ENCODE measurements around the gene DCBLD1.

Gene DCBLD1

DNA sequence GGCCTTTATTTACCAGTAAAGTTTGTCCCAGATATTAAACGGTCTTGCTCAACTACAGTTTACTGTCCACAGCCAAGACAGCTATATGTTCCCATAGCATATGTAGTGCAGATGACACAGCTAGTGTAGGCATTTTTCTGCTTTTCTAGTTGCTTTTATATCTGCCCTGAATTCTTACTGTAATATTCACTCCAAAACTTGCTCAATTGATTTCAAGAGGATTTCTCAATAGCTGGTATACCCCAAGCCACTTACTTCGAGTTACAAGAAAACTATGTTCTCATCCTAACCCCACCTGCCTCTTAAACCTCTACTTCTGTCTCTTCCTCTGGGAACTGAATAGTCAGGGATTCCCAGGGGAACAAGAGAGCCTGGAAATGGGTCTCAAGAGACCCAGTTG lies 37.9 kb upstream of the DCBLD1 start:
- no peak for TF ChIP-seq EZH2phosphoT487 (IDR thresholded peaks at IDR 0.05; ENCODE audit: borderline replicate concordance)
- TF ChIP-seq, protein P1, sequence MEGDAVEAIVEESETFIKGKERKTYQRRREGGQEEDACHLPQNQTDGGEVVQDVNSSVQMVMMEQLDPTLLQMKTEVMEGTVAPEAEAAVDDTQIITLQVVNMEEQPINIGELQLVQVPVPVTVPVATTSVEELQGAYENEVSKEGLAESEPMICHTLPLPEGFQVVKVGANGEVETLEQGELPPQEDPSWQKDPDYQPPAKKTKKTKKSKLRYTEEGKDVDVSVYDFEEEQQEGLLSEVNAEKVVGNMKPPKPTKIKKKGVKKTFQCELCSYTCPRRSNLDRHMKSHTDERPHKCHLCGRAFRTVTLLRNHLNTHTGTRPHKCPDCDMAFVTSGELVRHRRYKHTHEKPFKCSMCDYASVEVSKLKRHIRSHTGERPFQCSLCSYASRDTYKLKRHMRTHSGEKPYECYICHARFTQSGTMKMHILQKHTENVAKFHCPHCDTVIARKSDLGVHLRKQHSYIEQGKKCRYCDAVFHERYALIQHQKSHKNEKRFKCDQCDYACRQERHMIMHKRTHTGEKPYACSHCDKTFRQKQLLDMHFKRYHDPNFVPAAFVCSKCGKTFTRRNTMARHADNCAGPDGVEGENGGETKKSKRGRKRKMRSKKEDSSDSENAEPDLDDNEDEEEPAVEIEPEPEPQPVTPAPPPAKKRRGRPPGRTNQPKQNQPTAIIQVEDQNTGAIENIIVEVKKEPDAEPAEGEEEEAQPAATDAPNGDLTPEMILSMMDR (conservative IDR thresholded peaks at IDR 0.05; ENCODE audit: low read length) = no peak
- Histone ChIP-seq H3K4me2 (ENCODE audit: low read depth, low read length, poor library complexity, severe bottlenecking) (no peak overlapping the region), H4K20me1 (ENCODE audit: insufficient read depth, low read length, poor library complexity, severe bottlenecking) (no peaks in the 10 kb centered on the region), H3K36me3 (ENCODE audit: insufficient read depth, low read length) (no peaks in the 10 kb centered on the region), H3F3A (ENCODE audit: low read depth) (no peaks in the 10 kb centered on the region), H3K4me3 (ENCODE audit: low read length, poor library complexity, severe bottlenecking) (no peak overlapping the region), H3K79me2 (ENCODE audit: insufficient read depth, low read length) (no peaks in the 10 kb centered on the region), H3K9me3 (ENCODE audit: insufficient read depth, low read depth, low read length) (no peaks in the 10 kb centered on the region), H2AFZ (ENCODE audit: low read length) (no peak overlapping the region), H3K9me2 (replicated peaks; ENCODE audit: low read depth, low read length) (no peaks in the 10 kb centered on the region), H3K9ac (ENCODE audit: low read depth, low read length, poor library complexity, severe bottlenecking) (no peak overlapping the region), H3K27me3 (ENCODE audit: insufficient read depth, low read length, poor library complexity, severe bottlenecking) (no peaks in the 10 kb centered on the region), H3K4me1 (ENCODE audit: insufficient read depth, low read length, poor library complexity, severe bottlenecking) (no peaks in the 10 kb centered on the region)

DNA sequence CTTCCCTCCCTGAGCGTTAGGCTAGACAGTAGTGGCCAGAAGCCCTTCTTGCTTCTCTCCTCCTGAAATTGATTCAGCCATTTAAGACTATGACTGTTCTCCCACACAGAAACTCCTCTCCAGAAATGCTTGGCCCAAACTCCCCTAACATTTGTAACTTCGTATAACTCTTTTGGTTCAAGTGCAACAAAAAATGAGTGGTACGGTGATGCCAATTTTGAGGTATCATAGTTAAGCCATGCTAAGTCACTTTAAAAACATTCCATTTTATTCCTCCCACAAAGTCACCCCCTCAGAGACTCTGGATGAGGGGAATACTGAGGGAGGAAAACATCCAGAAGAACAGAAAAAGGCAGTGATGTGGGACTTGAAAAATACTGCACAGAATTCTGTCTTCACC lies 35.6 kb upstream of the DCBLD1 start:
- H3K27me3 ChIP-seq (ENCODE audit: insufficient read depth, low read length, poor library complexity, severe bottlenecking) = no peaks in the 10 kb centered on the region
- H3K9ac ChIP-seq (ENCODE audit: low read depth, low read length, poor library complexity, severe bottlenecking) = no peak overlapping the region
- no peaks in the 10 kb centered on the region for H3K79me2 ChIP-seq (ENCODE audit: insufficient read depth, low read length)
- H3K36me3 ChIP-seq (ENCODE audit: insufficient read depth, low read length) = no peaks in the 10 kb centered on the region
- no peaks in the 10 kb centered on the region for H3K4me1 ChIP-seq (ENCODE audit: insufficient read depth, low read length, poor library complexity, severe bottlenecking)
- H3K4me2 ChIP-seq (ENCODE audit: low read depth, low read length, poor library complexity, severe bottlenecking) = no peak overlapping the region
- H4K20me1 ChIP-seq (ENCODE audit: insufficient read depth, low read length, poor library complexity, severe bottlenecking) = no peaks in the 10 kb centered on the region
- H3F3A ChIP-seq (ENCODE audit: low read depth) = no peaks in the 10 kb centered on the region
- H2AFZ ChIP-seq (ENCODE audit: low read length) = no peak overlapping the region
- no peaks in the 10 kb centered on the region for H3K9me2 ChIP-seq (replicated peaks; ENCODE audit: low read depth, low read length)
- H3K4me3 ChIP-seq (ENCODE audit: low read length, poor library complexity, severe bottlenecking) = no peak overlapping the region
- no peak for TF ChIP-seq EZH2phosphoT487 (IDR thresholded peaks at IDR 0.05; ENCODE audit: borderline replicate concordance)
- TF ChIP-seq, protein P1 (conservative IDR thresholded peaks at IDR 0.05; ENCODE audit: low read length) = no peak
- H3K9me3 ChIP-seq (ENCODE audit: insufficient read depth, low read depth, low read length) = no peaks in the 10 kb centered on the region

DNA sequence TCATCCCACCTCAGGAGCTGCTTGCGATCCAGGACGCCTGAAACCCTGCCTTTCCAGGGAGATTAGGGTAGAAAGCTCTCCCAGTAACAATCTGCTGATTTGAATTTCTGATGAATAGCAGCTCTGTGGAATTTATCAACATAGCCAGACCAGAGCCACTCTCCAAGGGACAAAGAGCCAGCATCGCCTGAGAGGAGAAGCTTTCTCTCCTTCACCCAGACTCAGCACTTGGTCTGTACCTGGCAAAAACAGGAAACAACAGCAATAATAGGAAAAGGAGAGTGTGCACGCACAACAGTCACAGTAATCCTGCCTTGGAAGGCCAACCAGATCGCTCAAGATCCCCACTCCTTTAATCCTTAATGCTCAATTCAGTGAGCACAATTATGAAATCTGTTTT lies 34.5 kb upstream of the DCBLD1 start:
- Histone ChIP-seq H3K4me1 (ENCODE audit: insufficient read depth, low read length, poor library complexity, severe bottlenecking) (no peaks in the 10 kb centered on the region), H2AFZ (ENCODE audit: low read length) (no peak overlapping the region), H3K27me3 (ENCODE audit: insufficient read depth, low read length, poor library complexity, severe bottlenecking) (no peaks in the 10 kb centered on the region)

More for the DNA sequence above, 34.5 kb upstream of the DCBLD1 start:
- Histone ChIP-seq H3K9me3 (ENCODE audit: insufficient read depth, low read depth, low read length) (no peaks in the 10 kb centered on the region), H3K9ac (ENCODE audit: low read depth, low read length, poor library complexity, severe bottlenecking) (no peak overlapping the region), H3K4me3 (ENCODE audit: low read length, poor library complexity, severe bottlenecking) (no peak overlapping the region), H4K20me1 (ENCODE audit: insufficient read depth, low read length, poor library complexity, severe bottlenecking) (no peaks in the 10 kb centered on the region), H3F3A (ENCODE audit: low read depth) (no peaks in the 10 kb centered on the region), H3K9me2 (replicated peaks; ENCODE audit: low read depth, low read length) (no peaks in the 10 kb centered on the region), H3K79me2 (ENCODE audit: insufficient read depth, low read length) (no peaks in the 10 kb centered on the region), H3K36me3 (ENCODE audit: insufficient read depth, low read length) (no peaks in the 10 kb centered on the region), H3K4me2 (ENCODE audit: low read depth, low read length, poor library complexity, severe bottlenecking) (no peak overlapping the region)
- TF ChIP-seq, protein P1 (conservative IDR thresholded peaks at IDR 0.05; ENCODE audit: low read length) = no peak
- no peak for TF ChIP-seq EZH2phosphoT487 (IDR thresholded peaks at IDR 0.05; ENCODE audit: borderline replicate concordance)

Data from Loucy (cell line).